Mesendoderm (in vitro differentiated cells): ENCODE results near the gene RRH.

Experiments
- DNase-seq: peaks from one replicate; pipeline ENCODE4 v3.0.0; 2013
- H2AK5ac ChIP-seq: 2 replicates; pipeline ENCODE4 v1.6.1; 2013; ENCODE audit warnings: low read length, inconsistent platforms
- H2BK120ac ChIP-seq: 2 replicates; pipeline ENCODE4 v1.6.1; 2013; ENCODE audit warnings: low read depth, mild to moderate bottlenecking, low read length, moderate library complexity, mixed read lengths
- H2BK15ac ChIP-seq: replicated peaks from 2 replicates; pipeline ENCODE4 v1.6.1; 2013; ENCODE audit warnings: low read depth, mild to moderate bottlenecking, moderate library complexity
- H2BK5ac ChIP-seq: 2 replicates; pipeline ENCODE4 v1.6.1; 2013; ENCODE audit warnings: low read length, inconsistent platforms
- H3K18ac ChIP-seq: 2 replicates; pipeline ENCODE4 v1.6.1; 2013; ENCODE audit warnings: mild to moderate bottlenecking, low read length, mixed read lengths
- H3K23ac ChIP-seq: one replicate; pipeline ENCODE4 v1.6.1; 2013; ENCODE audit warnings: low read length
- H3K27ac ChIP-seq: 2 replicates; pipeline ENCODE4 v1.5.1; 2013; ENCODE audit warnings: low read depth, mild to moderate bottlenecking, inconsistent platforms, low read length, moderate library complexity
- H3K27me3 ChIP-seq: 2 replicates; pipeline ENCODE4 v1.6.1; 2013; ENCODE audit warnings: low read length, control low read depth, mild to moderate bottlenecking, inconsistent platforms; ENCODE audit not compliant: insufficient read depth, poor library complexity
- H3K36me3 ChIP-seq: 2 replicates; pipeline ENCODE4 v1.6.1; 2013; ENCODE audit warnings: low read length, inconsistent platforms; ENCODE audit not compliant: control insufficient read depth, insufficient read depth
- H3K4ac ChIP-seq: one replicate; pipeline ENCODE4 v1.6.1; 2013; ENCODE audit warnings: low read depth, mild to moderate bottlenecking, low read length, moderate library complexity
- H3K4me1 ChIP-seq: 2 replicates; pipeline ENCODE4 v1.6.1; 2013; ENCODE audit warnings: low read depth, low read length, inconsistent platforms; ENCODE audit not compliant: control insufficient read depth
- H3K4me2 ChIP-seq: 2 replicates; pipeline ENCODE4 v1.6.1; 2013; ENCODE audit warnings: low read length
- H3K4me3 ChIP-seq: 2 replicates; pipeline ENCODE4 v1.5.1; 2013; ENCODE audit warnings: mild to moderate bottlenecking, low read length
- H3K56ac ChIP-seq: one replicate; pipeline ENCODE4 v1.6.1; 2013; ENCODE audit warnings: low read length
- H3K79me1 ChIP-seq: 2 replicates; pipeline ENCODE4 v1.6.1; 2013; ENCODE audit warnings: low read length, inconsistent platforms
- H3K79me2 ChIP-seq: 2 replicates; pipeline ENCODE4 v1.6.1; 2013; ENCODE audit warnings: mild to moderate bottlenecking, low read length; ENCODE audit not compliant: control insufficient read depth, insufficient read depth
- H3K9ac ChIP-seq: 2 replicates; pipeline ENCODE4 v1.6.1; 2013; ENCODE audit warnings: low read length, inconsistent platforms
- H4K5ac ChIP-seq: one replicate; pipeline ENCODE4 v1.6.1; 2013; ENCODE audit warnings: low read length
- H4K8ac ChIP-seq: one replicate; pipeline ENCODE4 v1.6.1; 2013; ENCODE audit warnings: low read depth, mild to moderate bottlenecking, control low read depth, low read length, moderate library complexity
- WGBS: extraction: QIAGEN DNeasy Blood & Tissue Kit; methylation state at CpG from one replicate; pipeline ENCODE4 v1.1.7; 2013; ENCODE audit warnings: low lambda C conversion rate, missing lambda C conversion rate; ENCODE audit not compliant: insufficient coverage; ENCODE audit errors: extremely low coverage; 5-methylcytosine and 5-hydroxymethylcytosine counted together

RRH gene

DNA sequence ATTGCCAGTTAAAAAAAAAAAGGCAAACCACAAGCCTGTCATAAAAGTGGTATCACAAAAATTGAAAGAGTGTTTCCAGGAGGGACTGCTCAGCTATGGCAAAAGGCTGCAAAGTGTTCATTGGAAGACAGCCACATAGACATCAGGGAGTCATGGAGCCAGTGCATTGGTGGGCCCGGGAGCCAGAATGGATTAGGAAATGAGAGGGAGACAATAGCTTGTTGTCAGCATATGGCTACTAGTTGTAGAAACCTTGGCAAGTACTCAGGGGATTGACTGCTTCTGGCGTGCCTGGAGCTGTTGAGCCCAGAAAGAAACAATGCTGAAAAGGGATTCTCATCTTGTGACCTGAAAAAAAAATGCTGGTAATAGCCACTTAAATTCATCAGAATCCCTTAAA lies 7.2 kb upstream of the RRH start:
- Histone ChIP-seq H3K9ac (no peak overlapping the region), H3K56ac (no peak overlapping the region), H4K5ac (no peak overlapping the region), H3K4me3 (no peak overlapping the region), H3K79me1 (peaks cover 10% of the 10 kb centered on the region), H2AK5ac (no peak overlapping the region), H3K27me3 (no peaks in the 10 kb centered on the region), H2BK120ac (no peak overlapping the region), H3K4me2 (no peak overlapping the region), H3K36me3 (no peaks in the 10 kb centered on the region), H3K4me1 (peaks cover 2% of the 10 kb centered on the region), H2BK15ac (no peak overlapping the region), H2BK5ac (no peak overlapping the region), H3K79me2 (peaks cover 35% of the 10 kb centered on the region), H3K18ac (no peak overlapping the region), H3K23ac (no peak overlapping the region), H3K27ac (no peak overlapping the region), H4K8ac (no peak overlapping the region), H3K4ac (no peak overlapping the region)
- no CpG with 5 or more reads among the region's 2 CpGs for WGBS
- DNase-seq = no peak

DNA sequence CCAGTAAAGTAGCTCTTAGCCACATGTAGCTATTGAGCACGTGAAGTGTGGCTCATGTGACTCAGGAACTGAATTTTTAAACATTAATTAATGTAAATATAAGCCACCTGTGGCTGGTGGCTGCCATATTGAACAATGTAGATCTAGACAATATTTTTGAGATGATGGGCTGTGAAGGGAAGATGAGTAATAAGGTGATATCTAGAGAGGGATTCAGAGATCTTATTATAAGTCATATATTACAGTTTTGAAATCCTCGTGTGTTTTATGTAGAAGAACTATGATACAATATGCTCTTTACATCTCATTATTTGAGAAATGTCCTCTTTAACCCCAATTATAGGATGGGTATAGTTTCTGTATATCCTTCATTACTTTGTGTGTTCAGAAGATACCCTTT lies 6.6 kb upstream of the RRH start:
- no CpG with 5 or more reads among the region's 2 CpGs for WGBS
- no peak overlapping the region for H3K27ac ChIP-seq
- H3K4ac ChIP-seq = no peak overlapping the region
- H4K8ac ChIP-seq = no peak overlapping the region
- no peak overlapping the region for H3K56ac ChIP-seq
- peaks cover 2% of the 10 kb centered on the region for H3K4me1 ChIP-seq
- no peak for DNase-seq
- no peaks in the 10 kb centered on the region for H3K36me3 ChIP-seq
- no peak overlapping the region for H3K9ac ChIP-seq
- no peak overlapping the region for H2BK120ac ChIP-seq
- no peak overlapping the region for H4K5ac ChIP-seq
- no peak overlapping the region for H3K4me3 ChIP-seq
- H3K23ac ChIP-seq = no peak overlapping the region
- H3K27me3 ChIP-seq = no peaks in the 10 kb centered on the region
- H3K79me1 ChIP-seq = peaks cover 8% of the 10 kb centered on the region
- no peak overlapping the region for H2AK5ac ChIP-seq
- no peak overlapping the region for H3K18ac ChIP-seq
- H3K4me2 ChIP-seq = no peak overlapping the region
- H2BK15ac ChIP-seq = no peak overlapping the region
- H2BK5ac ChIP-seq = no peak overlapping the region
- peaks cover 28% of the 10 kb centered on the region for H3K79me2 ChIP-seq

DNA sequence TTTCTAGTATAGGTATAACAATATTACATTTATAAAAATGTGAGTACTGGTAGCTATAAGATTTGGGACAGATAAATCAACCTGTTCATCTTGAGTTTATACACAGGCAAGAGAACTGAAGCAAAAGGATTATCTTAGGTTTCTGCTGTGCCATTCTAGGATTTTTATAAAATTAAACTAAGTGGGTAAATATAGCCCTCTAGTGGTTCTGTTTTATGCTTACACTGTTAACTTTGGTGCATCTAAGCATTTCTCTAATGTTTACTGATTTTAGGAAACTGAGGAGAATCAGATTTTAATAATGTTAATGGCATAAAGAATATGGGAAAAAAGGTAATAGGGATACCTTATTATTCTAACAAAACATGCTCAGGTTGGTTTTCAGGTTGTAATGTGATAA lies 1.1 kb upstream of the RRH start:
- Histone ChIP-seq H2BK15ac (no peak overlapping the region), H3K56ac (no peak overlapping the region), H3K79me2 (no peaks in the 10 kb centered on the region), H3K18ac (no peak overlapping the region), H3K27ac (no peak overlapping the region), H4K8ac (no peak overlapping the region), H3K9ac (no peak overlapping the region), H3K79me1 (no peaks in the 10 kb centered on the region), H3K4me3 (no peak overlapping the region), H3K4ac (no peak overlapping the region), H3K27me3 (no peaks in the 10 kb centered on the region), H2BK120ac (no peak overlapping the region), H3K4me1 (no peaks in the 10 kb centered on the region), H3K23ac (no peak overlapping the region), H3K36me3 (no peaks in the 10 kb centered on the region), H2BK5ac (no peak overlapping the region), H4K5ac (no peak overlapping the region), H2AK5ac (no peak overlapping the region), H3K4me2 (no peak overlapping the region)
- no peak for DNase-seq

DNA sequence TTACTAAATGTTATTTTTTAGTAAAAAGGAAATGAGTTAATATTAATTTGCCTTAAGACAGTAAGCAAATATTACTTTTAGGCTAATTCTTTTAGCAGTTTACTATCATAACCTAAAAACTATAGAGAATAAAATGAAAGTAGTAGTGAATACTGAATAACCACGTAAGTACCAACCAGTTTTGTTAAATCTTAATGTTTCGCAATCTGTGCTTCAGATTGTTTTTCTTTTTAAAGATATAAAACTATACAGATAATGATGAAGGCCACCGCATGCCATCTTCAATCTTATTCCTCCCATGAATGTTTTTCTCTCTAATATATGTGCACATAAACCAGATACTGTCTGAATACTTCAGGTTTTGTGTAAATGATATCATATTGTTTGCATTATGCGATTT lies 6.0 kb downstream of the RRH start:
- no peak overlapping the region for H2AK5ac ChIP-seq
- no peak overlapping the region for H4K8ac ChIP-seq
- no peak overlapping the region for H3K4me2 ChIP-seq
- no peaks in the 10 kb centered on the region for H3K27me3 ChIP-seq
- no peak overlapping the region for H4K5ac ChIP-seq
- H3K79me2 ChIP-seq = no peaks in the 10 kb centered on the region
- no peaks in the 10 kb centered on the region for H3K36me3 ChIP-seq
- DNase-seq = no peak
- no peaks in the 10 kb centered on the region for H3K79me1 ChIP-seq
- no peak overlapping the region for H3K23ac ChIP-seq
- no peak overlapping the region for H3K4me3 ChIP-seq
- H3K4me1 ChIP-seq = no peaks in the 10 kb centered on the region
- H2BK120ac ChIP-seq = no peak overlapping the region
- H3K56ac ChIP-seq = no peak overlapping the region
- H2BK5ac ChIP-seq = no peak overlapping the region
- H3K4ac ChIP-seq = no peak overlapping the region
- no peak overlapping the region for H3K18ac ChIP-seq
- H2BK15ac ChIP-seq = no peak overlapping the region
- WGBS = no CpG with 5 or more reads among the region's 4 CpGs
- no peak overlapping the region for H3K9ac ChIP-seq
- H3K27ac ChIP-seq = no peak overlapping the region

DNA sequence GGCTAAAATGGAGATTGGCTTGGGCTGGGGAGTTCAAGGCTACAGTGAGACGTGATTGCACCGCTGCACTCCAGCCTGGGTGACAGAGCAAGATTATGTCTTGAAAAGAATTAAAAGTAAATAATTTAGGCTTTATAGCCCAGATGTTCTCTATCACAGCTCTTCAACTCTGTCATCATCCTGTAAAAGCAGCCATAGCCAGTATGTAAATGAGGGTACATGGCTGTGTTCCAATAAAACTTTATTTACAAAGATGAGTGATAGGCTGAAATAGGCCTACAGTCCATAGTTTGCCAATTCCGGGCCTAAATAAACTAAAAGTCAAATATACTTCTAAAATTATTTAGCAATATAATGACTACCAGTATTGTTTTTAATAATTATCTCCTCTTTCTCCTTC lies 9.2 kb downstream of the RRH start:
- no peak for DNase-seq
- Histone ChIP-seq H3K18ac (no peak overlapping the region), H3K36me3 (no peaks in the 10 kb centered on the region), H3K23ac (no peak overlapping the region), H3K56ac (no peak overlapping the region), H2BK15ac (no peak overlapping the region), H3K79me2 (no peaks in the 10 kb centered on the region), H3K4ac (no peak overlapping the region), H3K27me3 (no peaks in the 10 kb centered on the region), H2BK5ac (no peak overlapping the region), H2BK120ac (no peak overlapping the region), H3K4me2 (no peak overlapping the region), H4K5ac (no peak overlapping the region), H4K8ac (no peak overlapping the region), H3K4me1 (no peaks in the 10 kb centered on the region), H3K79me1 (no peaks in the 10 kb centered on the region), H3K27ac (no peak overlapping the region), H2AK5ac (no peak overlapping the region), H3K4me3 (no peak overlapping the region), H3K9ac (no peak overlapping the region)
- no CpG with 5 or more reads among the region's 3 CpGs for WGBS

DNA sequence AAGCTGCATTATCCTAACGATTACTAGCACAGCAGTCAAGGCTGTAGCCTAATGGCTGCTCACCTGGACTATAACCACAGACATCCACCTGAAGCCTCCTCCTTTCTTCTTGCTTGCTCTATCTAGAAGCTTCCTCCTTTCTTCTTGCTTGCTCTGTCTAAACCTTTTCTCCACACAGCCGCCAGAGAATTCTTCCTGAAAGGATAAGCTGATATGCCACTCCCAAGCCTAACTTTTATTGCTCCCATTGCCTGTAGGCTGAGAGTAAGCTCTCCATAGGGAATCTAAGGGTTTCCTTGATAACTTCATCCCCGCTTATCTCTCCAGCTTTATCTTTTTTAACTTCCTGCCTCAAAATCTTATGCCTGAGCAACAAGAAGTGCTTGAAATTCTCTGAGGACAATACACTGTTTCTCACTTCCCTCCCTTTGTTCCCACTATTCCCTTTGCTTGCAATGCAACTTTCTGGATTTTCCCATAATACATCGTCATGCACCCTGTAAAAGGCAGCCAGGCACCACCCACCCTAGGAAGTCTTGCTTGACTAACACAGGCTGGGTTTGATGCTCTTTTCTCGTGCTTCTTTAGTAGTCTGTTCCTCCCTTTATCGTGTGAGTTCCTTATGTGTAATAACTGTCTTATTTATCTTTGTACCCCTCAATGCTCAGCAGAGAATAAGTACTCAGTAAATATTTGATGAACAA lies 18.8 kb downstream of the RRH start:
- Histone ChIP-seq H3K79me1 (no peaks in the 10 kb centered on the region), H2AK5ac (no peak overlapping the region), H3K79me2 (no peaks in the 10 kb centered on the region), H4K8ac (no peak overlapping the region), H3K9ac (peak overlapping the region; percentile 37), H3K4me2 (no peak overlapping the region), H3K4me3 (no peak overlapping the region), H3K36me3 (no peaks in the 10 kb centered on the region), H3K18ac (peak overlapping the region; percentile 28), H2BK5ac (peak overlapping the region; percentile 97), H3K27ac (peak overlapping the region; percentile 80), H3K56ac (peak overlapping the region; percentile 78), H2BK15ac (peak overlapping the region; percentile 74), H3K4me1 (peaks cover 9% of the 10 kb centered on the region), H3K27me3 (no peaks in the 10 kb centered on the region), H3K4ac (no peak overlapping the region), H2BK120ac (no peak overlapping the region), H3K23ac (no peak overlapping the region), H4K5ac (peak overlapping the region; percentile 86)
- peak; percentile 97 for DNase-seq
- WGBS = no CpG with 5 or more reads among the region's 6 CpGs
